ENCODE results near the gene MTHFD1L.

Gene MTHFD1L

DNA sequence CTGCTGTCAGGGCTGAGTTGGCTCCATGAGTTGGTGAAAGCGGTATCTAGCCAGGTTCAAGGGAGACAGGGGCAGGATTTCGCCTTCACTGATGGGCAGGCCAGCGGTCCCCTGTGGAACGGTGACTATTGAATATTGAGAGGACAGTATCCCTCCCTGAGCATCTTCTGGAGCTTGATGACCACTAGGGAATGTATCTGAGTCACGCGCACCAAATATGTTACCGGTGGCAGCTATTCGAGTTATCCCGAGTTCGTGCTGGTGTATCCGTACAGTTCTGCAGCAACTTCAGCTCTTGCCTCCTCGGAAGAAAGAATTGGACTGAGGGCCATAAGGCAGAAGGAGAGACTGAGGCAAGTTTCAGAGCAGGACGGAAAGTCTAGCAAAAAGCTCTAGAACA, 24.8 kb downstream of the MTHFD1L start:
- in situ Hi-C loops (cut with MboI; ENCODE audit: low sequenced_read_pairs, unreplicated experiment): loop anchor here (10.0 kb wide), 1 partner anchor 444 kb away; no protein-coding TSS in a partner anchor
- TF ChIP-seq, protein P1, sequence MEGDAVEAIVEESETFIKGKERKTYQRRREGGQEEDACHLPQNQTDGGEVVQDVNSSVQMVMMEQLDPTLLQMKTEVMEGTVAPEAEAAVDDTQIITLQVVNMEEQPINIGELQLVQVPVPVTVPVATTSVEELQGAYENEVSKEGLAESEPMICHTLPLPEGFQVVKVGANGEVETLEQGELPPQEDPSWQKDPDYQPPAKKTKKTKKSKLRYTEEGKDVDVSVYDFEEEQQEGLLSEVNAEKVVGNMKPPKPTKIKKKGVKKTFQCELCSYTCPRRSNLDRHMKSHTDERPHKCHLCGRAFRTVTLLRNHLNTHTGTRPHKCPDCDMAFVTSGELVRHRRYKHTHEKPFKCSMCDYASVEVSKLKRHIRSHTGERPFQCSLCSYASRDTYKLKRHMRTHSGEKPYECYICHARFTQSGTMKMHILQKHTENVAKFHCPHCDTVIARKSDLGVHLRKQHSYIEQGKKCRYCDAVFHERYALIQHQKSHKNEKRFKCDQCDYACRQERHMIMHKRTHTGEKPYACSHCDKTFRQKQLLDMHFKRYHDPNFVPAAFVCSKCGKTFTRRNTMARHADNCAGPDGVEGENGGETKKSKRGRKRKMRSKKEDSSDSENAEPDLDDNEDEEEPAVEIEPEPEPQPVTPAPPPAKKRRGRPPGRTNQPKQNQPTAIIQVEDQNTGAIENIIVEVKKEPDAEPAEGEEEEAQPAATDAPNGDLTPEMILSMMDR (IDR thresholded peaks at IDR 0.05; ENCODE audit: borderline replicate concordance, control extremely low read depth, extremely low read depth, insufficient read depth, missing control alignments): no peak
- no peak for DNase-seq (ENCODE audit: low spot score)

DNA sequence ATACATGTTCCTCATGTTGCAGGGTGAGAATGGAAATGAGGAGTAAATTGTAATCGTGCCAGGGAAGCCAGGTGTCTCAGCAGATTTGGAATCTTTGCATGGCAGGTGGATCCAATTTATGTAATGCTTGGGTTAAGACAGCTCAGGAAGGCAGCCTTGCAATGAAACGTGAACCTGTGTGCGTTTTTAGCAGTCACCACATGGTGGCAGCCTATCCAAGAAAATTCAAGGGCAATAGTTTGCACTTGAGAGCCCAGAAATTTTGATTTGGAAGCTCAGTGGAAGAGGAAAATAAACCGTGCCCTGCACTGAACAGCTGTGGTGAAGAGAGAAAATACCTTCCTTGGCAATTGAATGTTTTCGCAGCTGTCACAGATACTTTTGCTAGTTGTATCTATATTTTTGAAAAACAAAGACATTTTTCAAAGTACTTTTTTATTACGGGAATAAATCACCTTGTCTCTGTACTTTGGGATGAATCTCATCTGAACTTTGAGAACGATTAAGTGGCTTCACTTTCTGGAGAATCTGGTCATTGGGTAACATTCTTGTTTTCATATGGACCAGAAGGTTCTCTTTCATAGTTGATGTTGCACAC, 26.5 kb downstream of the MTHFD1L start:
- TF ChIP-seq, protein P1 (IDR thresholded peaks at IDR 0.05; ENCODE audit: borderline replicate concordance, control extremely low read depth, extremely low read depth, insufficient read depth, missing control alignments): peak; percentile 86
- in situ Hi-C loops (cut with MboI; ENCODE audit: low sequenced_read_pairs, unreplicated experiment): loop anchor here (10.0 kb wide), 1 partner anchor 443 kb away; no protein-coding TSS in a partner anchor
- DNase-seq (ENCODE audit: low spot score): peak; percentile 50

DNA sequence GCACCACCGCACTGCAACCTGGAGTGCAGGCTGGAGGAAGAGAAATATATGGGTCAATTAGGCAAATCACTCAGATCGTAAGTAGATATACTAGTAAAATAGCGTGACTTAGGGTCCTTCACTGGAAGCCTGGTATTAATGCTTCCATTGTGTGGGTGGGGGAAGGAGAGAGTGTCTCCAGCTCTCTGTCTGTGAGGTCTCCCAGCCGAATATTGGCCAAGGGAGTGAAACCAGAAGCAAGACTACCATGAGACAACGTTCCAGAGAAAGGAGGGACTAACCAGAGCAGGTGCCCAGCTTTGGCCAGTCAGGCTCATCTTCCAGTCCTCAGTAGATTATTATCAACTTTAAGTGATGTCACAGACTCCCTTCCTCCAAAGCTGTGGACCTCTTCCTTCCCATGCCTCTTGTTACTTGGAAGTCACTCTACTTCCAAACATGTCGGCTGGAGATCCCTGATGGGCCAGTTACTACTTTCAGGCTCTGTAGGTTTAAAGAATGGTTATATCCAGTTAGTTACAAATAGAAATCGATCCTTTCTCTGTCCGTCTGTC, 28.8 kb downstream of the MTHFD1L start:
- TF ChIP-seq, protein P1 (IDR thresholded peaks at IDR 0.05; ENCODE audit: borderline replicate concordance, control extremely low read depth, extremely low read depth, insufficient read depth, missing control alignments): no peak
- in situ Hi-C loops (cut with MboI; ENCODE audit: low sequenced_read_pairs, unreplicated experiment): loop anchor here (10.0 kb wide), 1 partner anchor 441 kb away; no protein-coding TSS in a partner anchor
- DNase-seq (ENCODE audit: low spot score): no peak

DNA sequence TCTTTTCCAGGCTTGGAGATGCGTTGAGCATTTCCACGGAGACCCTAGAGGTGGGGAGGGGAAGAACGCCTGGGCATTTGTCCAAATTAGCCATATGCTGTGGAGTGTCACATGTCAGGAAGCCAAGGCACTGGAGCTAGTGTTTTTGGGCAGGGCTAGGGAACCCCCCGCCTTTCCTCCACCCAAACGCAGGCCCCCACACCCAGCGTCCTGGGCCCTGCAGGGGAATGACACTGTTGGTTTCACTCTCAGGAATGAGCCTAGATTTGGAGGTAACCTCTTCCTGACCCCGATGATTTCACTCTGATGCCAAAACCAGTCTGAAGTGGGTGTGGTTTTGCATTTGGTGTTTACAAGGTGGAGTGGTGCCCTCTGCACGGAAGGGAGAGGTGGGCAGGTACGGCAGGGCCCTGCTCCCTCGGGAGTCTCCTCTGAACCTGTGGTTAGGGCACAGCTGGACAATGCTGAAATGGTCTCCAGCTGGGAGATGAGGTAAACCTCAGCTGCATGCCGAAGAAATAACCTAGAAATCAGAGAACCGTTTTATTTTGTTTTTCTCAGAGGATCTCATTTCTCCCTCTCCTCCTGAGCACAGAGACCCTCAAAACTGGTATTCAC, 29.5 kb downstream of the MTHFD1L start:
- DNase-seq (ENCODE audit: low spot score): peak; percentile 49
- TF ChIP-seq, protein P1 (IDR thresholded peaks at IDR 0.05; ENCODE audit: borderline replicate concordance, control extremely low read depth, extremely low read depth, insufficient read depth, missing control alignments): no peak
- in situ Hi-C loops (cut with MboI; ENCODE audit: low sequenced_read_pairs, unreplicated experiment): loop anchor here (10.0 kb wide), 1 partner anchor 440 kb away; no protein-coding TSS in a partner anchor

DNA sequence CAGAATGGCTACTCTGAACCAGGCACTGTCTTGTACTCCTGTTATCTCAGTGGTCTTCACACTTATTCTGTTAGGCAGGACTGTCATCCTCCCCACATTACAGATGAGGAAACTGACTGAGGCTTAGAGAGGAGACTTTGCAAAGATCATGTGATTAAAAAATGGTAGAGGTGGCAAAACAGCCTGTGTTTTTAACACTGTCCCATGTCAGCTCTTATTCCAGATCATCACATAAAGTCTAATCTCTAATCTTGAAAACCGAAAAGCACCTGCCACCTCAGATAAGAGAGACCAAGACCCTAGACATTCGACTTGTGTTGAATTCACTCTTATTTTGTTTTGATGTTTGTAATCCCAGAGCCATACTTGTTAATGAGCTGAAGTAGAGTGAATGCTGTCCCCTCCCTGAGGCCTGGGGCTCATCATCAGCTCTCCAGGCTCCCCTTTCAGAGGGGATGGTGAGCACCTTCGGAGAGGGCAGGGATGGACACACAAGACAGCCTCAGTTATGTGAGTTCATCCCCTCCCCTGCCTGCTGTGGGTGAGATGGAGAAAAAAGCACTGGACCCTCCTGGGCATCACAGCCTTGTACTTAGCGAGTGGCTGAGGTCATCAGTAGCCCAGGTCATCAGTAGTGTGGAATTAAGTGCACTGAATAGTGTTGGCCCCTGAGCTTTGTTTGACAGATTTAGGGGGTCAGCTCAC, 30.6 kb downstream of the MTHFD1L start:
- TF ChIP-seq, protein P1 (IDR thresholded peaks at IDR 0.05; ENCODE audit: borderline replicate concordance, control extremely low read depth, extremely low read depth, insufficient read depth, missing control alignments): no peak
- in situ Hi-C loops (cut with MboI; ENCODE audit: low sequenced_read_pairs, unreplicated experiment): loop anchor here (10.0 kb wide), 1 partner anchor 439 kb away; no protein-coding TSS in a partner anchor
- DNase-seq (ENCODE audit: low spot score): no peak

DNA sequence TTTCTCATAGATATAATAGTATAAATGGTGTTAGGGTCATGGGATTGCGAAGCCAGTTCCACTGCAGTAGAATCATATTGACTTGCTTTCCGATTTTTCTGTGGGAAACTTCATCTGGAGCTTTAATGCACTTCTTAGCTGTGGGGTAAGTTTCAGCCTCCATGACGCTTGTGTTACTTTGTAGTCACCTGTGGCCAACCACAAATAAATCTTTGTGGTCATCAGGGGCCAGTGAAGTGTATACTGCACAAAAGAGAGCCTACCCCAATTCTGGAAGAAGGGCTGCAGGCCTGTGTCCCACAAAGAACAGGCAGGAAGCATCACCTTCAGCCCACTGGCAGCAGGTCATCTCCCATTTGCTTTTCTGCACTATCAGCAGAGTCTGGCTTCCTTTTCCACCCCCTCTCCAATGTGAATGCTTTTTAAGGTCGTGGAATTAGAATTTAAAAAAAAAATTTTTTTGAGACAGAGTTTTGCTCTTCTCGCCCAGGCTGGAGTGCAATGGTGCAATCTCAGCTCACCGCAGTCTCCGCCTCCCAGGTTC, 32.0 kb downstream of the MTHFD1L start:
- DNase-seq (ENCODE audit: low spot score): peak; percentile 48
- in situ Hi-C loops (cut with MboI; ENCODE audit: low sequenced_read_pairs, unreplicated experiment): loop anchor here (10.0 kb wide), 1 partner anchor 437 kb away; no protein-coding TSS in a partner anchor
- TF ChIP-seq, protein P1 (IDR thresholded peaks at IDR 0.05; ENCODE audit: borderline replicate concordance, control extremely low read depth, extremely low read depth, insufficient read depth, missing control alignments): no peak

Data from GM13976 (cell line).